Uterus (tissue), 2 donors: ENCODE measurements around the gene NEDD4L.

Experiments used
- CTCF ChIP-seq, 4 experiments: fragments of 200-600 bp in 2 of 4; fragments of 450-650 bp in 2 of 4; sonication (generic) in 2 of 4; IDR thresholded peaks; one replicate each; pipeline ENCODE4 v1.5.1; 2016 to 2019; ENCODE audit warnings: antibody characterized with exemption in 4 of 4, mild to moderate bottlenecking in 2 of 4, moderate library complexity in 1 of 4
- POLR2A ChIP-seq, 2 donors: fragments of 450-650 bp; IDR thresholded peaks; one replicate each; pipeline ENCODE4 v1.6.1; 2016; ENCODE audit warnings: antibody characterized with exemption in 2 of 2, mild to moderate bottlenecking in 1 of 2, moderate library complexity in 1 of 2

DNA sequence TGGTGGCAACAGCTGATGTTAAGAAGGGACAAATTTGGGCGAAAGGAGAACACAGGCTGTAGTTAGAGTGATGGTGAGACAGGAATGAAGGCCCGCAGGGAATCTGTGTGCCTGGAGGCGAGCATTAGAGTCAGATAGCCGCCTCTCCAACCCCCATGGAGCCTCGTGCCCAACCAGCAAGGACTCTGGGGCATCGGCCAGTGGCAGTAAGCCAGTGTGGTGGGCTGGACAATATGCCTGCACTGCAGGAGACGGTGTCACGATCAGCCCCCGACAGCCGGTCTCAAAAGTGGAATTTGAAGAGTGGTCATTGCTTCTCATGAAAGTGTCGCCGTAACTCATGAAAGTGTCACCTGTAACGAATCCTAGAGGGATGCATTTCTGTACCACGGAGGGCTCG, 335.4 kb downstream of the NEDD4L start:
- TF ChIP-seq POLR2A (IDR thresholded peaks at IDR 0.05) (no peak), CTCF (IDR thresholded peaks at IDR 0.05) (no peak)
